Measurements from ENCODE around the gene FRMD4B.

The FRMD4B gene

DNA sequence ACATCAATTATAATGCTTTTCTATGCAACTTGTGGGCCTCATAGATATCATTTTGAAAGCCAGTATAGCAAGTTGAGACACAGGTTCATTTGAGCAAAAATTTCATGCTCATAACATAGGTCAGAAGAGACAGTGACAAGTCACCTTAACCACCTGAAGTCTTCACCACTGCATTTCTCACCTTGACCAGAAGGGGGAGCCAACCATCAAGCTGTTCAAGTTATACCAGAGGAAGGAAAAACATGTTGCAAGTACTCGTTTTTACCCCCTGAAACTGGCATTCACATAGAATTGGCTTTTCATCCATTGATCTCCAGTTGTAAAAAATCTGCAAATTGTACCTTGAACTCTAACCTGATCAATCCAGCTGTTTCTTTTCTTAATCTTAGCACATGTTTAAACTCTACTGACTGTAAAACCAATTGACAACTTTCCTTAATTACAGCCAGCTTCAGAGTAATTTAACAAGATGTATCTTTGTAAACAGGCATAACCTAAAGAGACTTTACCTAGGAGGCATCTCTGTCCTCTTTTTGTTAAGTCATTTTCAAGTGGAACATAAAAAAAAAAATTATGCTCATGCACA lies 264.9 kb downstream of the FRMD4B start:
- DNase-seq: peak; percentile 88

All from hematopoietic multipotent progenitor cell treated with erythropoietin and hydrocortisone succinate and interleukin-3 and kit ligand, for 4 days (in vitro differentiated cells).